HCT116 (cell line): ENCODE measurements around the gene ITGAE. TPM values are rescaled to one million over a fixed set of nuclear protein-coding genes. Genes with fewer than 3 reads are reported as not detected.
A peak's percentile ranks its signal among the peaks of the same experiment; 100 is the strongest.
"Not testable (repeated sequence)": the region's sequence is repeated elsewhere in the genome, so short reads cannot be mapped to it uniquely, and the experiment has no call there.

Experiments used
- ATAC-seq: fragments of 200-7000 bp; cut with Tn5 transposase; 2 replicates; pipeline ENCODE4 v1.9.1; 2020; ENCODE audit warnings: mild to moderate bottlenecking, moderate library complexity
- BruUV-seq: library from RNA; stranded (reverse); fragments of 400-500 nt; replicated peaks from 2 replicates; lab custom pipeline; 2021; lab: Mats Ljungman, UMichigan
- CTCF ChIA-PET: fragments of 300-600 bp; sonication (Branson Sonifier 250); formaldehyde crosslinking; loops from one replicate; lab custom pipeline; 2021; ENCODE audit warnings: antibody characterized with exemption; lab: Charles Lee
- POLR2A ChIA-PET: fragments of 300-600, 350-600 bp; sonication (Branson Sonifier 250); formaldehyde crosslinking; loops from one replicate; lab custom pipeline; 2021; ENCODE audit warnings: antibody characterized with exemption; lab: Charles Lee
- RAD21 ChIA-PET, 2 experiments: fragments of 300-600 bp; sonication (Branson Sonifier 250); formaldehyde crosslinking; loops; one replicate each; lab custom pipeline; 2023; ENCODE audit warnings: low total read pairs in 2 of 2; ENCODE audit not compliant: uncharacterized antibody in 2 of 2, unreplicated experiment in 2 of 2, low non-redundant PET in 1 of 2; lab: Charles Lee
- DNase-seq: peaks from one replicate; pipeline ENCODE4 v3.0.0-alpha.2; 2010; ENCODE audit warnings: low read depth, low spot score
- H2AFZ ChIP-seq: fragments of 200-600 bp; shearing (Covaris generic), sonication (generic); 2 replicates; pipeline ENCODE4 v1.6.1; 2017; ENCODE audit warnings: low read depth, mixed run types, mixed read lengths, antibody characterized with exemption, low read length; ENCODE audit not compliant: poor library complexity, severe bottlenecking
- H3K27ac ChIP-seq: 2 replicates; pipeline ENCODE4 v1.5.1; 2012; ENCODE audit warnings: low read depth, low read length
- H3K27me3 ChIP-seq: fragments of 200-600 bp; sonication (generic); 2 replicates; pipeline ENCODE4 v1.6.1; 2016; ENCODE audit warnings: mixed run types, low read length, mixed read lengths; ENCODE audit not compliant: insufficient read depth
- H3K36me3 ChIP-seq, 2 experiments: fragments of 200-500 bp in 1 of 2; fragments of 200-600 bp in 1 of 2; sonication (Bioruptor generic) in 1 of 2; sonication (generic) in 1 of 2; 2 replicates each; pipeline versions ENCODE4 v1.5.1 to v1.6.1; 2014 to 2016; ENCODE audit warnings: low read length in 2 of 2, inconsistent platforms in 1 of 2, mixed read lengths in 1 of 2, mixed run types in 1 of 2; ENCODE audit not compliant: insufficient read depth in 2 of 2, control insufficient read depth in 1 of 2
- H3K4me1 ChIP-seq, 2 experiments: fragments of 200-600 bp in 1 of 2; sonication (generic) in 1 of 2; 2 replicates each; pipeline versions ENCODE4 v1.5.1 to v1.6.1; 2012 to 2017; ENCODE audit warnings: low read length in 2 of 2, inconsistent platforms in 1 of 2, mild to moderate bottlenecking in 1 of 2, mixed read lengths in 1 of 2, mixed run types in 1 of 2, moderate library complexity in 1 of 2; ENCODE audit not compliant: insufficient read depth in 2 of 2, control insufficient read depth in 1 of 2
- H3K4me2 ChIP-seq: fragments of 200-600 bp; sonication (generic); 2 replicates; pipeline ENCODE4 v1.6.1; 2017; ENCODE audit warnings: mixed run types, low read length, mixed read lengths
- H3K4me3 ChIP-seq, 2 experiments: fragments of 200-600 bp in 1 of 2; sonication (generic) in 1 of 2; replicated peaks in 1 of 2; 2 replicates each; pipeline ENCODE4 v1.5.1; 2011 to 2016; ENCODE audit warnings: low read length in 2 of 2, control low read depth in 1 of 2, low read depth in 1 of 2, mild to moderate bottlenecking in 1 of 2, mixed read lengths in 1 of 2, mixed run types in 1 of 2
- H3K79me2 ChIP-seq: fragments of 200-600 bp; sonication (generic); 2 replicates; pipeline ENCODE4 v1.6.1; 2017; ENCODE audit warnings: mild to moderate bottlenecking, mixed run types, low read length, moderate library complexity, mixed read lengths; ENCODE audit not compliant: insufficient read depth
- H3K9ac ChIP-seq: fragments of 200-600 bp; sonication (generic); 2 replicates; pipeline ENCODE4 v1.6.1; 2016; ENCODE audit warnings: low read length, mixed read lengths
- H3K9me2 ChIP-seq: fragments of 200-600 bp; sonication (generic), shearing (Covaris generic); 2 replicates; pipeline ENCODE4 v1.6.1; 2017; ENCODE audit warnings: mixed run types, mild to moderate bottlenecking, moderate library complexity; ENCODE audit not compliant: insufficient read depth
- H3K9me3 ChIP-seq, 2 experiments: fragments of 200-500 bp in 1 of 2; fragments of 200-600 bp in 1 of 2; sonication (Bioruptor generic) in 1 of 2; sonication (generic) in 1 of 2; 2 replicates each; pipeline ENCODE4 v1.6.1; 2014 to 2017; ENCODE audit warnings: low read length in 2 of 2, mixed read lengths in 2 of 2, inconsistent platforms in 1 of 2, low read depth in 1 of 2, mild to moderate bottlenecking in 1 of 2, mixed run types in 1 of 2, moderate library complexity in 1 of 2; ENCODE audit not compliant: control insufficient read depth in 1 of 2, insufficient read depth in 1 of 2
- H4K20me1 ChIP-seq: fragments of 200-600 bp; sonication (generic), shearing (Covaris generic); 2 replicates; pipeline ENCODE4 v1.6.1; 2017; ENCODE audit warnings: mixed run types, mild to moderate bottlenecking, moderate library complexity; ENCODE audit not compliant: insufficient read depth
- CBX3 ChIP-seq: IDR thresholded peaks from 2 replicates; pipeline ENCODE4 v1.6.1; 2012; ENCODE audit warnings: low read depth
- EZH2 ChIP-seq: fragments of 200-600 bp; sonication (generic); IDR thresholded peaks from 2 replicates; pipeline ENCODE4 v1.6.1; 2017; ENCODE audit warnings: antibody characterized with exemption, mixed run types
- EZH2phosphoT487 ChIP-seq: fragments of 200-600 bp; IDR thresholded peaks from 2 replicates; pipeline ENCODE4 v1.6.1; 2018; ENCODE audit warnings: antibody characterized with exemption, borderline replicate concordance
- FOSL1 ChIP-seq: IDR thresholded peaks from 2 replicates; pipeline ENCODE4 v1.6.1; 2012; ENCODE audit warnings: low read depth
- JUND ChIP-seq: IDR thresholded peaks from 2 replicates; pipeline ENCODE4 v1.6.1; 2012
- POLR2AphosphoS5 ChIP-seq: IDR thresholded peaks from 2 replicates; pipeline ENCODE4 v1.6.1; 2011; ENCODE audit warnings: mild to moderate bottlenecking, low read depth, low read length, moderate library complexity
- YY1 ChIP-seq: IDR thresholded peaks from 2 replicates; pipeline ENCODE4 v1.6.1; 2011; ENCODE audit warnings: low read length, low read depth, moderate library complexity, mild to moderate bottlenecking; ENCODE audit not compliant: insufficient replicate concordance; ENCODE audit errors: extremely low read depth
- intact Hi-C: fragments of 100-400 bp; cut with micrococcal nuclease; formaldehyde crosslinking; loops from 2 replicates; pipeline ENCODE4 v1.10.0; 2022
- total RNA-seq: library from RNA; stranded (reverse); gene quantifications from one replicate; pipeline ENCODE4 v1.2.1, GENCODE V29; 2021; ENCODE audit not compliant: unreplicated experiment
- TF ChIP-seq, protein P1 (sequence below): IDR thresholded peaks from 2 replicates; pipeline ENCODE4 v1.6.1; 2012
- TF ChIP-seq, protein P2 (sequence below): IDR thresholded peaks from 2 replicates; pipeline ENCODE4 v1.6.1; 2012
- TF ChIP-seq, protein P3 (sequence below), 3 experiments: fragments of 200-600 bp in 1 of 3; sonication (generic) in 1 of 3; IDR thresholded peaks in 2 of 3; conservative IDR thresholded peaks in 1 of 3; 2 replicates each; pipeline ENCODE4 v1.5.1; 2012 to 2017; ENCODE audit warnings: low read depth in 2 of 3, low read length in 2 of 3, antibody characterized with exemption in 1 of 3, borderline replicate concordance in 1 of 3, control low read depth in 1 of 3, mild to moderate bottlenecking in 1 of 3, mixed read lengths in 1 of 3, mixed run types in 1 of 3, moderate library complexity in 1 of 3; ENCODE audit not compliant: insufficient read depth in 1 of 3
- TF ChIP-seq, protein P4 (sequence below): IDR thresholded peaks from 2 replicates; pipeline ENCODE4 v1.6.1; 2011; ENCODE audit warnings: mild to moderate bottlenecking, low read length, moderate library complexity; ENCODE audit not compliant: insufficient replicate concordance; ENCODE audit errors: extremely low read depth

The ITGAE gene
- total RNA-seq, 1 experiment from 2014 or later = 19.9 TPM

DNA sequence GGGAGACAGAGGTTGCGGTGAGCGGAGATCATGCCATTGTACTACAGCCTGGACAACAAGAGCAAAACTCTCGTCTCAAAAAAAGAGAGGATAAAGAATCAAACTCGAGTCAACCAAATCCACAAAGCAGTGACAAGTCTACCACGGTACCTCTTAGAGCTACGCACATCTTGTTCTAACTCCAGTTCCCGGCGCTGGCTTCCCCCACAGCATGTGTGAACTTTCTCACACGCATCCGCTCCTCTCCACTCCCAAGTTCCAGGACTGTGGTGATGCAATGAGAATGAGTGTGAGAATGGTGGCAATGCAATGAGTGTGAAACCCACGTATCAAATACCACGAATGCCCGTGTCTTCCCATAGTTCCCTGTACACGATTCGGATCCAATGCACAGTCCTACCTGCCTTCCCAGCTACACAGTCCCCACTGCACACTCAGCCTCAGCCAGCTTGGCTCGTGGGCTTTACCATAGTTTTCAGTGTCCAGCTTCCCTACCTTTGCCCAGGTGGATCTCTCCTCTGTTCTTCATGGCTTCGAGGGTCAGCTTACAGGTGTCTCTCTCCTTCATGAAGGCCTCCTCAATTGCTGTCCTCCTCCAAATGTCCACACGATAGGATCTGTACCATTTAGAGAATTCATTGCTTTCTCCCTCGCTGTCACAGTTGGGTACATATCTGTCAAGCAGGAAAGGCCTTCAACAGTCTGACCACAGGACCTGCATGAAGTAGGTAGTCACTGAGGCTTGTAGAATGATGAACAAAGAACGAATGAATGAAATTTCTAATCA is 95.9 kb downstream of the ITGAE start:
- ChIA-PET POLR2A (no interaction called here), RAD21 (no interaction called here), CTCF (no interaction called here)
- Histone ChIP-seq H3K9me2 (no peaks in the 10 kb centered on the region), H3K4me2 (no peak overlapping the region), H3K79me2 (no peaks in the 10 kb centered on the region), H3K9ac (no peak overlapping the region), H3K27me3 (no peaks in the 10 kb centered on the region), H3K4me3 (no peak overlapping the region), H3K9me3 (no peaks in the 10 kb centered on the region), H3K4me1 (no peaks in the 10 kb centered on the region)
- ATAC-seq = no peak
- intact Hi-C loops = no loop called here
- no TSS peak for BruUV-seq
- DNase-seq = no peak
- TF ChIP-seq, protein P1, sequence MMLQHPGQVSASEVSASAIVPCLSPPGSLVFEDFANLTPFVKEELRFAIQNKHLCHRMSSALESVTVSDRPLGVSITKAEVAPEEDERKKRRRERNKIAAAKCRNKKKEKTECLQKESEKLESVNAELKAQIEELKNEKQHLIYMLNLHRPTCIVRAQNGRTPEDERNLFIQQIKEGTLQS = no peak
- TF ChIP-seq JUND = no peak
- TF ChIP-seq EZH2 = no peak
- TF ChIP-seq CBX3 = no peak
- no peak for TF ChIP-seq EZH2phosphoT487
- TF ChIP-seq, protein P2, sequence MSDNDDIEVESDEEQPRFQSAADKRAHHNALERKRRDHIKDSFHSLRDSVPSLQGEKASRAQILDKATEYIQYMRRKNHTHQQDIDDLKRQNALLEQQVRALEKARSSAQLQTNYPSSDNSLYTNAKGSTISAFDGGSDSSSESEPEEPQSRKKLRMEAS = no peak
- TF ChIP-seq POLR2AphosphoS5 = no peak
- TF ChIP-seq YY1 = no peak
- no peak for TF ChIP-seq FOSL1
- TF ChIP-seq, protein P3, sequence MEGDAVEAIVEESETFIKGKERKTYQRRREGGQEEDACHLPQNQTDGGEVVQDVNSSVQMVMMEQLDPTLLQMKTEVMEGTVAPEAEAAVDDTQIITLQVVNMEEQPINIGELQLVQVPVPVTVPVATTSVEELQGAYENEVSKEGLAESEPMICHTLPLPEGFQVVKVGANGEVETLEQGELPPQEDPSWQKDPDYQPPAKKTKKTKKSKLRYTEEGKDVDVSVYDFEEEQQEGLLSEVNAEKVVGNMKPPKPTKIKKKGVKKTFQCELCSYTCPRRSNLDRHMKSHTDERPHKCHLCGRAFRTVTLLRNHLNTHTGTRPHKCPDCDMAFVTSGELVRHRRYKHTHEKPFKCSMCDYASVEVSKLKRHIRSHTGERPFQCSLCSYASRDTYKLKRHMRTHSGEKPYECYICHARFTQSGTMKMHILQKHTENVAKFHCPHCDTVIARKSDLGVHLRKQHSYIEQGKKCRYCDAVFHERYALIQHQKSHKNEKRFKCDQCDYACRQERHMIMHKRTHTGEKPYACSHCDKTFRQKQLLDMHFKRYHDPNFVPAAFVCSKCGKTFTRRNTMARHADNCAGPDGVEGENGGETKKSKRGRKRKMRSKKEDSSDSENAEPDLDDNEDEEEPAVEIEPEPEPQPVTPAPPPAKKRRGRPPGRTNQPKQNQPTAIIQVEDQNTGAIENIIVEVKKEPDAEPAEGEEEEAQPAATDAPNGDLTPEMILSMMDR (IDR thresholded peaks at IDR 0.05 in 2 of 3, conservative IDR thresholded peaks at IDR 0.05 in 1 of 3; ENCODE audit: borderline replicate concordance in 1 of 3, insufficient read depth in 1 of 3, low read depth in 2 of 3, low read length in 2 of 3) = no peak
- TF ChIP-seq, protein P4, sequence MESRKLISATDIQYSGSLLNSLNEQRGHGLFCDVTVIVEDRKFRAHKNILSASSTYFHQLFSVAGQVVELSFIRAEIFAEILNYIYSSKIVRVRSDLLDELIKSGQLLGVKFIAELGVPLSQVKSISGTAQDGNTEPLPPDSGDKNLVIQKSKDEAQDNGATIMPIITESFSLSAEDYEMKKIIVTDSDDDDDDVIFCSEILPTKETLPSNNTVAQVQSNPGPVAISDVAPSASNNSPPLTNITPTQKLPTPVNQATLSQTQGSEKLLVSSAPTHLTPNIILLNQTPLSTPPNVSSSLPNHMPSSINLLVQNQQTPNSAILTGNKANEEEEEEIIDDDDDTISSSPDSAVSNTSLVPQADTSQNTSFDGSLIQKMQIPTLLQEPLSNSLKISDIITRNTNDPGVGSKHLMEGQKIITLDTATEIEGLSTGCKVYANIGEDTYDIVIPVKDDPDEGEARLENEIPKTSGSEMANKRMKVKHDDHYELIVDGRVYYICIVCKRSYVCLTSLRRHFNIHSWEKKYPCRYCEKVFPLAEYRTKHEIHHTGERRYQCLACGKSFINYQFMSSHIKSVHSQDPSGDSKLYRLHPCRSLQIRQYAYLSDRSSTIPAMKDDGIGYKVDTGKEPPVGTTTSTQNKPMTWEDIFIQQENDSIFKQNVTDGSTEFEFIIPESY = no peak
- TF ChIP-seq, all 23 proteins: peak for 0
- Histone ChIP-seq H2AFZ (no peak overlapping the region), H3K27ac (no peak overlapping the region), H4K20me1 (no peaks in the 10 kb centered on the region), H3K36me3 (no peaks in the 10 kb centered on the region)

DNA sequence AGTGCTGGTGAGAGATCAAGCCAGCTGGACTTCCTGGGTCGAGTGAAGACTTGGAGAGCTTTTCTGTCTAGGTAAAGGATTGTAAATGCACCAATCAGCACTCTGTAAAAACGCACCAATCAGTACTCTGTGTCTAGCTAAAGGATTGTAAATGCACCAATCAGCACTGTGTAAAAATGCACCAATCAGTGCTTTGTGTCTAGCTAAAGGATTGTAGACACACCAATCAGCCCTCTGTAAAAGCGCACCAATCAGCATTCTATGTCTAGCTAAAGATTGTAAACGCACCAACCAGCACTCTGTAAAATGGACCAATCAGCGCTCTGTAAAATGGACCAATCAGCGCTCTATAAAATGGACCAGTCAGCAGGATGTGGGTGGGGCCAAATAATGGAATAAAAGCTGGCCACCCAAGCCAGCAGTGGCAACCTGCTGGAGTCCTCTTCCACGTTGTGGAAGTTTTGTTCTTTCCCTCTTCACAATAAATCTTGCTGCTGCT is 98.9 kb downstream of the ITGAE start:
- DNase-seq, intact Hi-C loops, H3K9me2 ChIP-seq, H4K20me1 ChIP-seq, H3K27me3 ChIP-seq, H3K36me3 ChIP-seq, POLR2A ChIA-PET, H3K4me2 ChIP-seq, H3K79me2 ChIP-seq, BruUV-seq, H3K4me1 ChIP-seq, H3K27ac ChIP-seq, H3K9ac ChIP-seq, RAD21 ChIA-PET, H2AFZ ChIP-seq, H3K4me3 ChIP-seq: not testable (repeated sequence)
- CTCF ChIA-PET = interaction anchor here (1.8 kb wide), 1 partner anchor 36 kb away, joined by 4 read pairs; no protein-coding TSS in a partner anchor
- ATAC-seq = peak; percentile 42; the same call in 1 of the 2 replicates
- peaks cover 9 to 10% of the 10 kb centered on the region in 2 experiments; a peak in 2 of 4 replicates for H3K9me3 ChIP-seq
